D721Med (cell line): ENCODE data around the gene KLHL5.

ENCODE experiments used
- DNase-seq: peaks from one replicate; pipeline ENCODE4 v3.0.0; 2011; ENCODE audit warnings: low spot score; ENCODE audit not compliant: insufficient read length
- FAIRE-seq: peaks from 2 replicates; lab custom pipeline; 2011; peaks lifted over from hg19 to GRCh38; lab: Jason Lieb, UNC
- CTCF ChIP-seq: IDR thresholded peaks from 2 replicates; pipeline ENCODE4 v1.5.1; 2012; ENCODE audit warnings: mild to moderate bottlenecking, control low read depth; ENCODE audit not compliant: insufficient read depth; ENCODE audit errors: missing control alignments

The KLHL5 gene

GRCh38 chr4:39066371-39066770, 4.3 kb downstream of the KLHL5 start:
- DNase-seq: no peak
- no peak for FAIRE-seq
- no peak for TF ChIP-seq CTCF

DNA sequence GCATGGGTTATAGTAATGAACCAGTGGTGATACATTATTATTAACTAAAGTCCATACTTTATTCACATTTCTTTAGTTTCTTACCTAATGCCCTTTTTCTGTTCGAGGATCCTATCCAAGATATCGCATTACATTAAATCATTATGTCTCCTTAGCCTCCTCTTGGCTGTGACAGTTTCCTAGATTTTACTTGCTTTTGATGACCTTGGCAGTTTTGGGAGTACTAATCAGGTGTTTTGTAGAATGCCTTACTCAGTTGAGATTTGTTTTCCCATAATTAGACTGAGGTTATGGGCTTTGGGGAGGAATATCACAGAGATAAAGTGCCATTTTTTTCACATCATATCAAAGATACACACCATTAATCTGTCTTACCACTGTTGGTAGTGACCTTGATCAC, 5.0 kb downstream of the KLHL5 start:
- TF ChIP-seq CTCF: no peak
- DNase-seq (no peak), FAIRE-seq (no peak)

- DNase-seq: no peak
- TF ChIP-seq CTCF: no peak
- FAIRE-seq: no peak
Observed at GRCh38 chr4:39067451-39067850, 5.4 kb downstream of the KLHL5 start.

- DNase-seq (no peak), FAIRE-seq (no peak)
- no peak for TF ChIP-seq CTCF
Observed at GRCh38 chr4:39068907-39069306, 6.9 kb downstream of the KLHL5 start.

- FAIRE-seq: no peak
- TF ChIP-seq CTCF: no peak
- DNase-seq: no peak
Observed at GRCh38 chr4:39078829-39079228, 16.8 kb downstream of the KLHL5 start.

DNA sequence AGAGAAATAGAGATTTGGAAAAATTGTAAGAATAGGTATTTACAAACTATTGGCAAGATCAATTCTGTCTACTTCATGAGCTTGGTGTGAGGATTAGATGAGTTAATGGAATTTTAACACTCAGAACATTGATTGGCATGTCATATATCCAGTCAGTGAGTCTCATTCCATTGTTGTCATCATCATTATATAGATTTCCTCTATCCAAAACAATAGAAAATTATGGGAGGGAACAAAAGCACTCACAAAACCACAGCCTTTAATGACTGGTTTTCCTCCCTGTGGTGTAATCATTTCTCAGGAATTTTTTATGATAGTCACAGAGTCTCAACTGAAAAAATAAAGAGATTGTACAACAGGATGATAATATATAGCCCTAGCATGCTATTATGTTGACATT, 21.1 kb downstream of the KLHL5 start:
- FAIRE-seq: no peak
- DNase-seq: no peak
- TF ChIP-seq CTCF: no peak

GRCh38 chr4:39085891-39086290, 23.9 kb downstream of the KLHL5 start:
- no peak for FAIRE-seq
- TF ChIP-seq CTCF: no peak
- no peak for DNase-seq
